CD4-positive, alpha-beta T cell treated with Interleukin-1 beta for 1 hour (primary cell): ENCODE measurements around the gene IFITM2.
A peak's percentile ranks its signal among the peaks of the same experiment; 100 is the strongest.
"Not testable (repeated sequence)": the region's sequence is repeated elsewhere in the genome, so short reads cannot be mapped to it uniquely, and the experiment has no call there.

ENCODE experiments used
- DNase-seq, 2 donors: peaks; one replicate each; pipeline ENCODE4 v3.0.0-alpha.2; 2020 to 2022

Gene IFITM2

DNA sequence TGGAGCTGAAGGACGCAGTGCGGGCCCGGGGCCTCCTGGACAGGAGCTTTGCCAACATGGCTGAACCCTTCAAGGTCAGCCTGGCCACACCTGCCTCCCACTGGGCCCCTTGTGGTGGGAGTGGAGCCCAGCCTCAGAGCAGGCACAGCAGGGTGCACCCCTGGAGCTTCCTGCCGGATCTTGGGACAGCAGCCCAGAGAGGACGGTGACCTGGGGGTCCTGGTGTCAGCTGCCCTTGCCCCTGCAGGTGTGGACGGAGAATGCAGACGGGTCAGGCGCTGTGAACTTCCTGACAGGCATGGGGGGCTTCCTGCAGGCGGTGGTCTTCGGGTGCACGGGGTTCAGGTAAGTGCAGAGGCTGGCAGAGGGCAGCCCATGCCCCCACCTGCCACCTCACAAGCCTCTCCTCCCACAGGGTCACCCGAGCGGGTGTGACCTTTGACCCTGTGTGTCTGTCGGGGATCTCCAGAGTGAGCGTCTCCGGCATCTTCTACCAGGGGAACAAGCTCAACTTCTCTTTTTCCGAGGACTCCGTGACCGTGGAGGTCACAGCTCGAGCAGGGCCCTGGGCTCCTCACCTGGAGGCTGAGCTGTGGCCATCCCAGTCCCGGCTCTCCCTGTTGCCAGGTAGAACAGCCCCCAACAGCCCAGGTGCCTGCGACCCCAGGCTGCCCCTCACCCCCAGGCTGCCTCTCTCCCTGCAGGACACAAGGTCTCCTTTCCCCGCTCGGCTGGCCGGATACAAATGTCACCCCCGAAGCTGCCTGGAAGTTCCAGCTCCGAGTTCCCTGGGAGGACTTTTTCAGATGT is 13.6 kb upstream of the IFITM2 start:
- no peak for DNase-seq

DNA sequence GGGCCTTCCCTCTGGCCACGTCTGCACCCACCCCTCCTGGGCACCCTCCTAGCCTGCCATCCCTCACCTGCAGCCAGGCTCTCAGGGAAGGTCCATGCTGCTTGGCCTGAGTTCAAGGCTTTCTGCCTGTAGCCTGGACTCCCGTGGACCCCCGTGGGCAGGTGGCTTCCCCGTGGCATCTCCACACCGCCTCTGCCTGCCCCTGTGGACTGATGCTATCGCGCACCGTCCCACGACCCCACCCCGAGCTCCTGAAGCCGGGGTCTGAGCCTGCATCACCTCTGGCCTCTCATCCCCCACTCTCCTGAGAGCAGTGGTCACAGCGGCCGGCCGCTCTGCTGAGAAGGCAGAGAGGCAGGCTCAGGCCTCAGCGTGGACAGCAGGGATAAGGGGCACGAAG is 12.8 kb upstream of the IFITM2 start:
- no peak for DNase-seq

DNA sequence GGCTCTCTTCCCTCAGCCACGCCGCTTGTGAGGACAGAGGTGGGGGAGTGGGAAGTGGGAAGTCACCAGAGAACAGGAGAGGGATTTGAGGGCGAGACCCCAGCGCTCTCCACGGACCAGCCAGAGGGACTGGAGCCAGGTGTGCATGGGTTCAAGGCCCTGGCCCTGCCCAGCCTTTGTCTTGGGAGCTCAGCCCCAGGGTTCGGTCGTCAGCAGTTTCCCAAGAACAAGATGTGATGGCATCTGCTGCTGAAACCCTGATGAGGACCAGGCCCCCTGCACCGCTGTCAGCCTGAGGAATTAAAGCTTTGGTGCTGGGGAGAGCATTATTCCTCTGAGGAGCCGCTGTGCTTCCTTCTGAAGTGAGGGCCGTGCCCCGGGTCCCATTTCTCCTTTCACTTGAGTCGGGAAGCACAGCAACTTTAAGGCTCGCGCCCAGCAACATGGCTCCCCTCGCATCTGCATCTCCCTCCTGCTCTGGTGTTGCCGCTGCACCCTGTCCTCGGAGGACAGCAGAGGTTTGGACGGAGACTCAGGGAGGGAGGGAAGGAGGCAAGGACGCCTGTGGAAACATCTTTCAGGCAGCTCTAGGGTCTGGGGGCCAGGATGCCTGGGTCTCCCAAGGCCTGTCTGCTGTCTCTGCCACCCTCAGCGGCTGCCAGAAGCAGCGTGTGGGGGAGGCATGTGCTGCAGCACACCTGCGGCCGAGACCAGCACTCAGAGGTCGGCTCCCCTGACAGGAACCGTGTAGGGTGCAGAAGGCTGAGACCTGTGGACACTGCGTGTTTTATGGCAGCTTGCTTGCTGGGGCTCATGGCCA is 12.1 kb upstream of the IFITM2 start:
- no peak for DNase-seq

DNA sequence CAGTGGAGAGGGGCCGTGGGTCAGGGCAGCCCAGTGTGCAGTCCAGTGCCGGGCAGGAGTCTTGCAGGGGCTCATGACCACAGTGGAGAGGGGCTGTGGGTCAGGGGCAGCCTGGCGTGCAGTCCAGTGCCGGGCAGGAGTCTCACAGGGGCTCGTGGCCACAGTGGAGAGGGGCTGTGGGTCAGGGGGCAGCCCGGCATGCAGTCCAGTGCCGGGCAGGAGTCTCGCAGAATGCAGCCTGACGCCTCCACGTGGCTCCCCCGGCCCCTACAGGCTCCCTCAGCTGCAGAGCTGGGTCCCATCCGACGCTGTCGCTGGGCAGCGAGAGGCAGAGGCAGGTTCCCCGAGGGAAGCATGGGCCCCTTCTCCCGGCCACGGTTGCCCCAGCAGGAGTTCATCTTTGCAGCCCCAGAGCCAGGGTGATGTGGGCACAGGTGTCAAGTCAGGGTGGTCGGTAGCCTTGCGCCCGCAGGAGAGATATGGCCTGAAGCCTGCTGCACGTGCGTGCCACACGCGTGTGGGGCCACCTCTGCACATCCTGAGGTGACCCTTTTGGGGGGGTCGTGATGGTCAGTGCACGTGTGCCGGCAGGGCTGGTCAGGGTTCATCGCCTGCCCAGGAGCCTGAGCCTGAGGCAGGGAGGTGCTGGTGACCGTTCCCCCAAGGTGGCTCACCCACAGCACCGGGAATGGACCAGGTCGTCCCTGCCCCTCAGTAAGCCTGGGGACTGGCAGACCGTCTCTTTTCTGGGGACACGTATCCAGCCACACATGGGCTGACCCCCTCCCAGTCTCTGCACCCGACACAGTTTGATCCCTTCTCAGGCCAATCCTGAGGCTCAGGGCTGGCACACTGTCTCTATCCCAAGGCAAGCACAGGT is 11.2 kb upstream of the IFITM2 start:
- DNase-seq, result no peak

DNA sequence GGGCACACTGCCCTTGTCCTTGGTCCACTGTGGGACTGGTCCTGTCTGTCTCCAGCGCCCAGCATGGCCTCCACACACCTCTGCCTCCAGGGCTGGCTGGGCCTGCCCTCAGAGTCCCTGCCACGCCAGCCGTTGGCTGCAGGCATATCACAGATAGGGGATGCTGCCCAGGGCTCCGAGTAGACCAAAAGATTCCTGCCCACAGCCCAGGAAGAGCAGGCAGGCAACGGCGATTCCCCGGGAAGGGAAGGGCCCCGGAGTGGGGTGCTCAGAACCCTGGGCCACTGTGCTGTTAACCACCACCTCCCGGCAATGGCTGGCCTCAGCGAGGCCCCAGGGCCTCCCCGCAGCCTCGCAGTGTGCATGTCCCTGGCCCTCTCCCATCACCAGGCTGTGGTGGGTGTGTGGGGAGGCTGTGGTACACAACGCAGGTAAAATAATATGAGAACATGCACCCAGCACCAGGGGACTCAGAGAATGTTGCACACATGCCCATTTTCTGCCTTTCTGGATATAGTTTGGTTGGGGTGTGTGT is 10.5 kb upstream of the IFITM2 start:
- peak in 1 of 2 donors; percentile 20 for DNase-seq

DNA sequence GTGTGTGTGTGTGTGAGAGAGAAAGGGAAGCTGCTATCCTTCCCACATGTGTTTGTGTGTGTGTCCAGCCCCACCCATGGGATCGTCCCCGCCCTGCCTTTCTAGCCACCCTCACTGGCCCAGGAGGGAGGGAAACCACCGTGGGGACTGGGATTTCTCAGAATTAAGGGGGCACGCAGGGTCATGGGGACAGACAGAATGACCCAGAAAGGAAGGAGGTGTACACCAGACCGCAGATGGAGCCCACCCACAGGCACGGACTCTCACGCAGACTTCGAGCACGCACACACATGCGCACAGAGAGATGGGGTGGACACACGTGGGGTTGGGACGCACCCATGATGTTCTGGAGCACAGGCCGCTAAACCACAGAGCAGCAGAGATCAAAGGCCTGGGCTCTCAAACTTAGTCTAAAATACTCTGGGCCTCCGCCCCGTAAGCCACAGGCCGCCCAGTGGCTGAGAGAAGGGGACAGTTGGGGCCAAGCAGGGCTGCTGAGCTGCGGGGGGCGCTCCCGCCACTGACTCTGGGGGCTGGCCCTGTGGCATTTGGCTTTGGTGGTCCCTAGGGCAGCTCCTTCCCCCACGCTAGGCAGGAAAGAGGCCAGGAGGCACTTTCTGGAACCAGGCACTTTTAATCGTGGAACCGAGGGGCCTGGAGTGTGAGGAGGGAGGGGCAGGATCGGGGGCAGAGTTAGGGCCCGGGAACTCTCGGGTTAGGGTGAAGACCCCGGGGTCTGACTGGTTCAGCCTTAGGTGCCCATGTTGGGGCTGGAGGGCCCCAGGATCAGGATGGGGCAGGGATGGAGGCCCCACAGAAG is 9.8 kb upstream of the IFITM2 start:
- peak; percentile 51 to 53 for DNase-seq

DNA sequence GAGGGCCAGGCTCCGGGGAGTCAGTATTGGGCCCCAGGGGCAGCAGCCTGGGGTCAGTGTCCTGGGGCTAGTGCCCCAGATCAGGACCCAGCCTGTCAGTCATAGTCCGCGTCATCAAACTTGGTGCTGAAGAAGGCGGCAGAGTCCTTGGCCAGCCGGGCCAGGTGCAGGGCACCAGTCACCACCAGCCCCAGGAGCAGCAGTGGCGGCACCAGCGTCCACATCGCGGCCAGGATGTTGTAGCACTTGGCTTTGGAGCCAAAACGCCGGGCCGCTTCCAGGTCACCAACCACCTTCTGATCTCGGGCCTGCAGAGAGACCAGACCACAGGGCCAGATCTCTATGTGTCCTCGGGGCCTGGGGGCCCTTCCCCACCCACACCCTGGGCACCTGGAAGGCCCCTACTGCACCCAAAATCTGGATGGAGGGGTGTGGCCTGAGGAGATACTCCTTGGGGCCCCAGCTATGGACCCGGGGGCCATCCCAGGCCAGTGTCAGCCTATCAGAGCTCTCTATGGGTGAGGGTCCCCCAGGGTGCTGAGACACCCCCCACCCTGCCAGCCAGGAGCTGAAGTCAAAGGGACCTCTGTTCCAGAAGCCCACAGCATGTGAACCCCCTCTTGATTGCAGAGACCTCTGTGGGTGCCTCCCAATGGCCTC is 9.1 kb upstream of the IFITM2 start:
- no peak for DNase-seq

DNA sequence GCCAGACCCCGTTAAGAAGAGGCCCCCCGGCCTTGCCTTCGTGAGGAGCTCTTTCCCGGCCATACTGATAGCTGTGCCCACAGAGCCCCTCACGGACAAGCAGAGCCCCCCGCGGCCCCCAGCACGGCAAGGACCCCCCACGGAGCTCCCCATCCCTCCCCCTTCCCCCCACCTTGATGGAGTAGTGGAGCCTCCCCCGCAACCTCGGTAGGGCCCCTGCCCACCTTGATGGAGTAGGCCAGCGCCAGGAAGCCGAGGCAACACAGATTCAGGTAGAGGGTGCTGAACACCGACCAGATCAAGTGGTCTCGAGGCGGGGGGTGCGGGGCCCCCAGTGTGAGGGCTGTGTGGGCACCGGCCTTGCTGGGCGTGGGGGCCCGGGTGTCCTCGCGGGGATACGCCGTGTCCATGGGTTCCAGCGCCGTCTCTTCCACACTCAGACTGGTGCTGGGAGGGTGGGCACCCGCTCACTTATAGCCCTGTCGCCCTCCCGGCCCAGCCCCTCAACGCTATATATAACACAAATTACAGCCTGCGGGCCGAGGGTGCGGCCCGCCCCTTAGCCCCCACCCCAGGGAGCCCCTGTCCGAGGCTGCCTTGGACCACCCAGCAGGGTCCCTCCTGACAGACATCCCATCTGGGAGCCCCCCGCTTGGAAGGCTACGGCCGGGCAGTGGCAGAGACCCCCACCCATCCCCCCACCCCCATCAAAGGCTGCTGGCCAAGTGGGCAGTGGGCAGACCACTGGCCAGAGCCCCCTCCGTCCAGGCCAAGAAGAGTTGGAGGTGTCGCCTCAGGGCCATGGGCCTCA is 8.3 kb upstream of the IFITM2 start, which contains the start of gene IFITM5:
Gene IFITM5, minus strand, starts transcription at position 446 of the 811 bp plus-strand sequence. Its CDS starts 36 bp downstream, at position 410.
- DNase-seq, result no peak

DNA sequence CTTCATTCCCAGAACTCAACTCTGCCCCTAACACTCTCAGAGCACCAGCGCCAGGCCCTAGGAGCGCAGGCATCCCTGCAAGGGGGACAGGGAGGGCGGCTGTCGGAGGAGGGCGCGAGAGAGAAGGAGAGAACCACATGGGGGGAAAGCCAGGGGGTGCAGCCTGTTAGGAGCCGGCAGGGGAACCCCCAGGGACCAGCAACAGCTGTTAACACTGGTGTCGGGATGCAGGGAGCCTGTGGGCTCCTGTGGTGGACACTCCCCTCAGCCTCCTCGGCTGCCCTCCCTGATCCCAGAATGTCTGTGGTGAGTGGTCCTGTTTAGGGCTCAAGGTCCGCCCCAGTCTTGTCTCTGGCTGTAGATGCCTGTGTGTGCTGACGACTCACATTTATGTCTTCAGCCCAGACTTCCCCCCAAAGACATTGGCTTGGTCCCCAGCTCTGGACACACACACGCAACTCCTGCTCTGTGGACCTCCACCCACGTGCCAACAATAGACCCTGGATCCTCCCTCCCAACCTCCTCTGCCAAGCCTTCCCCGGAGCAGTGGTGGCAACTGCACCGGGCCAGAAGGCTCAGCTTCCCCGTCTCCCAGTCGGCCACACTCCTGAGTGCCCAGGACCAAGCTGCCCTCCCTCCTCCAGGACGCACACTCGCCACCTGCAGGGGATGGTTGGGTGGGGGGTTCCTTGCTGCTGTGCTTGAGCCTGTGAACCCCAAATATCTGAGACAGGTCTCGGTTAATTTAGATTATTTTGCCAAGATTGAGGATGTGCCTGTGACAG is 7.5 kb upstream of the IFITM2 start:
- no peak for DNase-seq

DNA sequence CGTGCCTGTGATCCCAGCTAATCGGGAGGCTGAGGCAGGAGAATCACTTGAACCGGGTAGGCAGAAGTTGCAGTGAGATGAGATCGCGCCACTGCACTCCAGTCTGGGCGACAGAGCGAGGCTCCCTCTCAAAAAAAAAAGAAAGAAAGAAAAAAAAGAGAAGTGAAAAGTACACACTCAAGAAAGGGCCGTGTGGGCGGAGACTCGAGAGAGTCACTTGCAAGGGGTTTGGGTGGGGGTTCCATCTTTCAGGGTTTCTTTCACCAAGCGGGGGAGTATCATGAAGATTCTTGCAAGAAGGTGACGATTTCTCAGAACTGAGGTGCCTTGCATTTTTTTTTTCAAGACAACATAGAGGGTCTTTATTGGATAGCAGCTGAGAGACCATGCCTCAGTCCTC is 4.3 kb upstream of the IFITM2 start:
- DNase-seq, result no peak

DNA sequence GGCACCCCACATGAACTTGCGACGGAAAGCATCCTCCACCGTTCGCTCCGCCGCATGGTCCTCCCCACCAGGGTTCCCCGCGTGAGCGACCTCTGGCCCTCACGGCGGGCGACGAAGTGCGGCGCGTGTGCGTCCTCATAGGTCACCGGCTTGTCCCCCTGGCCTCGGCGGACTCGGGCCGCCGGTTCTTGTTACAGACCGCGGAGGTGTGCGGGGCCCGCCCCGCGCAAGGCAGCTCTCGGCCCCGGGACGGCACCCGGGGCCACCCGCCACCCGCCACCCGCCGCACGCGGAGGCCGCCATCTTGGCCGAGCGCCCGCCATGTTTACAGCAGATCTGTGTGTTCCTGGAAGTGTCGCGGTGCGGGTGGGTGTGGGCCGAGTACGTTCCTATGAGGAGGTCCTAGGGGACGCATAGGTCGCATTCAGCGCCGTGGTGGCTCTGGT is 3.5 kb upstream of the IFITM2 start:
- no peak for DNase-seq

DNA sequence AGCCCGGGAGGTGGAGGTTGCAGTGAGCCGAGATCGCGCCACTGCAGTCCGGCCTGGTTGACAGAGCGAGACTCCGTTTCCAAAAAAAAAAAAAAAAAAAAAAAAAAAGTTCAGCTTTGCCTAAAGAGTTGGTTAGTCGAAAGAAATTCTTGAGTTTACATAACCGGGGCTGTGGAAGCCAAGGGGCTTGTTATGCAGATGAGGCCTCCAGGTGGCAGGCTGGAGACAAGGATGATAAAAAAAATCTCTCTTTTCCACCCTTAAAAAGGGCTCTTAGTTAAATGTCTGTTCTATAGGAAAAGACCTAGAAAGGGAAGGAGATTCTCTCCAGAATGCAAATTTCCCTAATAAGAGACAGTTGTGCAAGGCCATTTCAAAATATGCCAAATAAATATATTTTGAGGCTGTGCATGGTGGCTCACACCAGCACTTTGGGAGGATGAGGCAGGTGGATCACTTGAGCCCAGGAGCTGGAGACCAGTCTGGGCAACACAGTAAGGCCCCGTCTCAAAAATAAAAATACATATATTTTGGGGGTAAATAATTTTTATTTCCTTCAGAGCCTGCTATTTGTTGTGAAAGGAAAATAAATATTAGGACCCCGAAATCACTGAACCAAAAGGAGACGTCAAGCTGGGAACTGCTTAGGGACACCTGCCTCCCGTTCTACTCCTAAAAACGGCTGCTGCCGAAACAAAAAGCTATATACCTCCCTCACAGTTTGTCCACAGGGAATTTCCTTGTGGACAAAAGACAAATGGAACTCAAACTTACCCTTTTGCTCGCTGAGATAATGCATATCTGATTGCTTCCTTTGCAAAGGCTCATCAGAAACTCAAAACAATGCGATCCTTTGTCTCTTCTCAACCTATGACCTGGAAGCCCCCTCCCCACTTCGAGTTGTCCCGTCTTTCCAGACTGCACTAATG is 2.4 kb upstream of the IFITM2 start:
- peak; percentile 68 to 78 for DNase-seq

DNA sequence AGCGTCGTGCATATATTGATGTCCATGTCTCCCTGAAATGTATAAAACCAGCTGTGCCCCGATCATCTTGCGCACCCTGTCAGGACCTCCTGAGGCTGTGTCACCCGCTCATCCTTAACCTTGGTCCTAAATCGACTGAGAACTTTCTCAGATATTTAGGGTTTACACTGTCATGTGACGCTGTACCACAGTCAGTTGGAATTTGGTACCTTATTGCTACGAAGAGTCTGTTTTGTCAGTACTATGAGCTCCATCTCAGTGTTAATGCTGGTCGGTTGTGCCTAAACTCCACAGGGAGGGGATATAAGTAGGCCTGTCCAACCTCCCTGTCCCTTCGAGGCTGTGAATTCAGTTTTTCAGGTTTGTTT is 1.8 kb upstream of the IFITM2 start:
- DNase-seq, result no peak

DNA sequence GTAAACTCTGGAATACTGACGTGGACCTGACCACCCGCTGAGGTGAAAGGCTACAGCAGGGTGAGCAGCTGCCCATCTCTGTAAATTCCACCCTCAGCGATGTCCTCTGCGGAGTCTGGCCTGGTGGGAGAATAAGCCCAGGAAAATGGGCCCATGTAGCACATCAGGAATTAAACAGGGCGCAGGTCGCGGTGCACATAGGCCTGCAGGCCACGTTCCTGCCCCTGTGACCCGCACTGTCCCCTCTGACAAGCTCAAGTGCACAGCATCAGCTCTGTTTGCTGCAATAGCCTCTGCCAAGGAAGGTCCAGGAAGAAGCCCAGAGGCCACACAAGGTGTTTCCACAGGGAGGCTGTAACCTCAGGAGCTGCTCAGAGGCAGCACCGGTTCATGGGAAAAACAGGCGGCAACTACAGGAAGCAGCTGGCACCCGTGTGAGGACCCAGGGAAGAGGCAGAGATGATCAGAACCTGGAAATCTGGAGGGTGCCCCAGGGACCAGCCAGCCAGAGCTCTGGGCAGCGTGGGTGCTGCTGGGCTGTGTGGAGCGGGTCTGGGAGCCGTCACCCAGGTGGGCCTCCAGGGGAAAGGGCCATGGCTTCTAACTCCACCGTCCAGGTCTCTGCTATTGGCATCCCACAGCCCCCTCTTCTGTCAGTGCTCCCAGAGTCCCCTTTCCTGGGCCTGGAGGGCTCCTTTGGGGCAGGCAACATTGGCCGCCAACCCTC is 808 bp upstream of the IFITM2 start:
- no peak for DNase-seq

DNA sequence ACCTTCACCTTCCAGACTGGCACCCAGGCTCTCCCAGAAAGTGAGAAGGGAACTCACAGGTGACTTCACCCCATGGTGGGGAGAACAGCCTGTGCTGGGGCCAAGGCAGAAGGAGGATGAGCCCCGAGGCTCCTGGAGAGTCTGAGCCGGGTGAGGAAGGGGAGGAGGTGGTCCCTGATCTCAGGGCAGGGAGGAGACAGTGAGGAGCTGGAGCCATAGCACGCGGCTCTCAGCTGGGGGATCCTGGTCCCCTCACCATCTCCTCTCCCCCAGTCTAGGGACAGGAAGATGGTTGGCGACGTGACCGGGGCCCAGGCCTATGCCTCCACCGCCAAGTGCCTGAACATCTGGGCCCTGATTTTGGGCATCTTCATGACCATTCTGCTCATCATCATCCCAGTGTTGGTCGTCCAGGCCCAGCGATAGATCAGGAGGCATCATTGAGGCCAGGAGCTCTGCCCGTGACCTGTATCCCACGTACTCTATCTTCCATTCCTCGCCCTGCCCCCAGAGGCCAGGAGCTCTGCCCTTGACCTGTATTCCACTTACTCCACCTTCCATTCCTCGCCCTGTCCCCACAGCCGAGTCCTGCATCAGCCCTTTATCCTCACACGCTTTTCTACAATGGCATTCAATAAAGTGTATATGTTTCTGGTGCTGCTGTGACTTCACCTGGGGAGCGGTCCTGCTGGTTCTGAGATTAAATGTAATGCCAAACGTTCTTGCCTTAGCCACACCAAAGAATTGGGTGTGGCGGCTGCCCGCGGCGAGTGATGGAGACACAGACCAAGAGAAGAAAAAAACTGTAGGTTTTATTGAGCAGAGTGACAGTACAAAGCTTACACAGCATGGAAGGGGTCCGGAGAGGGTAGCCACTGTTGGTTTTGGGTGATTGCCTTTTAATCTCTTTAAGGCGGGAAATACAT is 1.4 kb downstream of the IFITM2 start:
- peak in 1 of 2 donors; percentile 54 for DNase-seq

DNA sequence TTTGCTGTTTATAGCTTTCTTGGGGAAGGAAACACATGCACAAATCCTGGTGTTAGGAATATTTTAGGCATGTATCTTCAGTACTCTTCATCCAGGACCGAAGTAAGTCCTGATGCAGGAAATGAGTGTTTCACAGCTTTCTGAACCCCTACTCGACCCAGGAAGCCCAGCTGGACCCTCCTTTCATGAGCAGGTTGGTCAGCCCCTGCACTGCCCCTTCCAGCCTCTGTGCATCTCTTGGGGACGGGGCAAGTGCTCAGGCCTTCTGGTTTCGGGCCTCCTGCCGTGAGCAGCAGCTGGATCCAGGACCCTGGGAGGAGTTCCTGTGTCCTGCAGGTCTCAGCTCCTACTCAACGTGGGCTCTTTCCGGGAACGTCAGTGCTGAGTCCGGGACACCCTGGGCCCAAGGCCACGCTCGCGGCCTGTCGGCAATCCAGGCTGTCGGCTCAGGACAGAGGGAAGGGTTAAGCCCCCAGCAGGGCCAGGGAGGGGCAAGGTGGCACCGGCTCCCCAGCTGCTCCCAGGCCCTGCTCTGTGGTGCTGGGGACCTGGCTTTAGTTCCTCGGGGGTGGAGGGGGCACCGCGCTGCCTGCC is 2.5 kb downstream of the IFITM2 start:
- DNase-seq, result not testable (repeated sequence)
